ENCODE measurements around the gene HPSE2. TPM values are rescaled to one million over a fixed set of nuclear protein-coding genes. Genes with fewer than 3 reads are reported as not detected.

The HPSE2 gene
- total and polyA plus RNA-seq, 2 experiments from 2014 or later = not detected

DNA sequence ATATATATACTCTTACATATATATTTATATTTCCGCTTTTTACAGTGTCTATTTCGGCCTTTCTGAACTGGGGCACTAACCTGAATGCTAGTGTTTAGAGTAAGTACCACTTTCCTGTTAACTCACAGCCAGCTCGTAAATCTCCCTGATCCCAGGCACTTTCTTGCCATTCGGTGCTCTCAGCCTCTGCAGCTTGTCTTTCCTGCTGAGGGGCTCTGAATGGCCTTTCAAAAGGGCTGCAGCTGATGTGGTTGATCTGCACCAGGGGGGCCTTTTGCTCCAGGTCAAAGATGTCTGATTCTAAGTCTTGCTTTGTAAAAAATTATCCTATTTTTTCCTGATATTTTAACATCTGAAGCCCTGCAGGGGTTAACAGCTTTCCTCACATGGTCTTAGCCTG is 763.5 kb downstream of the HPSE2 start:
- no peak for TF ChIP-seq EZH2 (IDR thresholded peaks at IDR 0.05; ENCODE audit: insufficient read depth, poor library complexity, severe bottlenecking)
- TF ChIP-seq EZH2phosphoT487 (IDR thresholded peaks at IDR 0.05; ENCODE audit: insufficient read depth, low read depth) = no peak
- H3K9ac ChIP-seq = no peak overlapping the region
- no peak overlapping the region for H3K27ac ChIP-seq
- H3K9me2 ChIP-seq (ENCODE audit: insufficient read depth) = no peaks in the 10 kb centered on the region
- peaks cover 6% of the 10 kb centered on the region for H3K4me1 ChIP-seq (ENCODE audit: insufficient read depth)
- H4K20me1 ChIP-seq (ENCODE audit: insufficient read depth) = no peaks in the 10 kb centered on the region
- WGBS, 2 experiments (ENCODE audit: low coverage in 1 of 2, low lambda C conversion rate in 2 of 2, missing lambda C conversion rate in 2 of 2) = 86 to 87% methylated on average over 4 of the region's 4 CpGs
- in situ Hi-C loops (cut with MboI) = no loop called here
- H3K9me3 ChIP-seq (ENCODE audit: low read depth) = no peaks in the 10 kb centered on the region
- no peaks in the 10 kb centered on the region for H3F3A ChIP-seq (ENCODE audit: insufficient read depth)
- no peak overlapping the region for H2AFZ ChIP-seq
- H3K27me3 ChIP-seq (replicated peaks; ENCODE audit: insufficient read depth) = no peaks in the 10 kb centered on the region
- H3K79me2 ChIP-seq (ENCODE audit: insufficient read depth) = no peaks in the 10 kb centered on the region
- no peaks in the 10 kb centered on the region for H3K36me3 ChIP-seq (ENCODE audit: low read depth)
- no peak overlapping the region for H3K4me3 ChIP-seq
- no peak for DNase-seq
- no peak overlapping the region for H3K4me2 ChIP-seq (ENCODE audit: unreplicated experiment)

DNA sequence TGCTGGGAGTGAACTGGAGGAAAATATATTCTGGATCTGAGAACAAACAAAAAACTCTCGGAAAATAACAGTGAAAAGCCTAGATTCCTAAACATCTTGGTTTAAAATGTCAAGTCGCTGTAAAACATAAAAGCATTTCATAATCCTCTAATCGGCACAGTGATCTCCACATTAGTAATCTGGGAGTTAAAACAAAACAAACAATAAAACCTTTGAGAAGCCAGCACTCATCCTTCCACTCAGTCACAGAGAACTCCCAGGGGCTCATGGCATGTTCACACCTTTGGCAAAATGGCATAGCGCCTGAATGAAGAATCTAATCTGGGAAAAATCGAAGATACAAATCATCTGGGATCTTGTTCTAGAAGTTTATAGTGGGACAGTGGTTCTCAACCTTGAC is 764.8 kb downstream of the HPSE2 start:
- no peak for DNase-seq
- no peak for TF ChIP-seq EZH2 (IDR thresholded peaks at IDR 0.05; ENCODE audit: insufficient read depth, poor library complexity, severe bottlenecking)
- Histone ChIP-seq H3K4me3 (no peak overlapping the region), H3K79me2 (ENCODE audit: insufficient read depth) (no peaks in the 10 kb centered on the region), H3K4me1 (ENCODE audit: insufficient read depth) (peaks cover 6% of the 10 kb centered on the region), H3K27me3 (replicated peaks; ENCODE audit: insufficient read depth) (no peaks in the 10 kb centered on the region), H3K27ac (no peak overlapping the region), H3K9me3 (ENCODE audit: low read depth) (no peaks in the 10 kb centered on the region), H2AFZ (no peak overlapping the region), H3F3A (ENCODE audit: insufficient read depth) (no peaks in the 10 kb centered on the region), H4K20me1 (ENCODE audit: insufficient read depth) (no peaks in the 10 kb centered on the region), H3K4me2 (ENCODE audit: unreplicated experiment) (no peak overlapping the region), H3K36me3 (ENCODE audit: low read depth) (no peaks in the 10 kb centered on the region), H3K9me2 (ENCODE audit: insufficient read depth) (no peaks in the 10 kb centered on the region), H3K9ac (no peak overlapping the region)
- in situ Hi-C loops (cut with MboI) = no loop called here
- 62% methylated on average over 5 of the region's 5 CpGs for WGBS, 2 experiments (ENCODE audit: low coverage in 1 of 2, low lambda C conversion rate in 2 of 2, missing lambda C conversion rate in 2 of 2)

DNA sequence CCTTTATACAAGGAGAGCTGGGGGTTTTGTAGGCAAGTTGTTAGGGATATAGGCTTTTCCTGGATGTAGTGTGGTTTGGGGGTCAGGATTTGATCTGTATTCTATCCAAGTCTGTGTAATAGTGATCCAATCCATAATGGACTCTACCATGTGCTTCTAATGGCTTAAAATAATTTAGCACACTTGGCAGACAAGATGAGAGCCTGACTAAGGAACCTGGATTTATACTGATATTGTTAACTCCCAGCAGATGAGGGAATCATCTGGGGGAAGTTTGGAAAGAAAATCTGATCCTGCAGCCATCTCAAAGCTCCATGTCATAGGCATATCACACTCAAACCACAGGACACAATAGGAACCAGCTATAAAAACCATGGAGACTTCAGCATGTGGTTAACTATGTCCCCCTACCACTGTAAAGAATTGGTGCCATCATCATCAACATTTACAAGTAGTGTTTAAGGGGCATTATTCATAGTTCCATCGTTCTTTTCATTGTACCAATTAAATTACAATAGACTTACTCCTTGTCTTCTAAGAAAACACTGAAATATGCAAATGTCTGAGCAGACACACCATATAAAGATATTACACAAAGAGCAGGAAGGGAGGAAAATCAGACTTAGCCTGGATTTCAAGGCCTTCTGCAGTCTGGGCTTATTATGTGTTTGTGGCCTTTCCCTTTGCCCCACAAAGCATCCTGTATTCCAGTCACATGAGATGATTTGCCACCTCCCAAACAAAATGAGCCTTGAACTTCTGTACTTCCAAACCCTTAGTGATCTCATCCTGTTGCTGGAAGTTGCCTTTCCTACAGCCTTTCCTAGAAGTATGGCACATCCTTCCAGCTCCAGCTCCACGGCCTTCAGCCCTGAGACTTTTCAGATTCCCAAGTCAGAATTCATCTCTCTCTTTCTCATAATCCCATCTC is 766.4 kb downstream of the HPSE2 start:
- H3K27ac ChIP-seq = no peak overlapping the region
- no peaks in the 10 kb centered on the region for H3K27me3 ChIP-seq (replicated peaks; ENCODE audit: insufficient read depth)
- H3K4me2 ChIP-seq (ENCODE audit: unreplicated experiment) = no peak overlapping the region
- H3K9me3 ChIP-seq (ENCODE audit: low read depth) = no peaks in the 10 kb centered on the region
- no peak overlapping the region for H2AFZ ChIP-seq
- H4K20me1 ChIP-seq (ENCODE audit: insufficient read depth) = no peaks in the 10 kb centered on the region
- no peaks in the 10 kb centered on the region for H3K9me2 ChIP-seq (ENCODE audit: insufficient read depth)
- TF ChIP-seq EZH2phosphoT487 (IDR thresholded peaks at IDR 0.05; ENCODE audit: insufficient read depth, low read depth) (no peak), EZH2 (IDR thresholded peaks at IDR 0.05; ENCODE audit: insufficient read depth, poor library complexity, severe bottlenecking) (no peak)
- no peaks in the 10 kb centered on the region for H3K79me2 ChIP-seq (ENCODE audit: insufficient read depth)
- in situ Hi-C loops (cut with MboI) = loop anchor here (10.0 kb wide), 1 partner anchor 786 kb away; no protein-coding TSS in a partner anchor
- H3K4me1 ChIP-seq (ENCODE audit: insufficient read depth) = no peaks in the 10 kb centered on the region; the same call in 1 of the 2 replicates
- no peak for DNase-seq
- no peak overlapping the region for H3K9ac ChIP-seq
- H3K4me3 ChIP-seq = no peak overlapping the region
- no peaks in the 10 kb centered on the region for H3F3A ChIP-seq (ENCODE audit: insufficient read depth)
- 60 to 63% methylated on average over 2 of the region's 2 CpGs for WGBS, 2 experiments (ENCODE audit: low coverage in 1 of 2, low lambda C conversion rate in 2 of 2, missing lambda C conversion rate in 2 of 2)
- no peaks in the 10 kb centered on the region for H3K36me3 ChIP-seq (ENCODE audit: low read depth)

DNA sequence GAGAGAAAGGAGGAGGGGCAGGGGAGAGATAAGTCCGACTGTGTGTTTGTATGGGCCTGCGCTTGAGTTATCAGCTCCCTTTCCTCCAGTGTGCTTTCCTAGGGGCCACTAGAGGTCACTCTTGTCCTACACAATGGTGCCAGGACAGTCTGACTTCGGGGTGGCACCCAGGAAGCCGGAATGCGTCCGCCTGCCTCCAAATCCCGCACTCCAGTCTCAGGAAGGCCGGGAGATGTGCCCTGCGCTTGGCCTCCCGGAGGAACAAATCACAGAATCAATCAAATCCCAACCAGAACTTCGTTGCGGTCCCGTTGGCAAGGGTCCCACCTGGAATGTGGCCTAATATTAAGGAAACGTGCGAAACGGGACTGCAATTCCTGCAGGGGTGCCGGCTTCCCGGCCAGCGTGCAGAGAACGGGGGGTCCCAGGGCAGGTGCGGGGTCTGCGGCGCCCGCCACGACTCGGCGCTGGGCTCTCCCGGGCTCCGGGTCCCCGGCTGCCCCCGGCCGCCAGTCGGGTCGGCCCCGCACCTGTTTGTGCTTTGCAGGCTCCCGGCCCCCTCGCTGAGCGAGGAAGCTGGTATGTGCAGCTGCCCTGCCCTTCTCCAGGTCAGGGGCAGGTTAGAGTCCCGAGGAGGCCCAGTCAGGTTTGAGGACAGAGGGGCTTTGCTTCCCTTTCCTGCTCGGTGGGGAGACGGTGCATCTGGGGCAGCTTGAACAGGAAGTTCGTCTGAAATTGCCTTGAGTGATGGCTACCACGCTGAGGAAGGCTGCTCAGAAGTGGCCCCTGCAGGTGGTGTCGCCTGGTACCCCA is 767.9 kb downstream of the HPSE2 start:
- H3K9me3 ChIP-seq (ENCODE audit: low read depth) = no peaks in the 10 kb centered on the region
- DNase-seq = peak; percentile 91
- 11% methylated on average over 38 to 44 of the region's 44 CpGs for WGBS, 2 experiments (ENCODE audit: low coverage in 1 of 2, low lambda C conversion rate in 2 of 2, missing lambda C conversion rate in 2 of 2)
- H3K9ac ChIP-seq = peak overlapping the region; percentile 54
- H3K27ac ChIP-seq = no peak overlapping the region
- no peaks in the 10 kb centered on the region; the same call in 1 of the 2 replicates for H3K4me1 ChIP-seq (ENCODE audit: insufficient read depth)
- peak overlapping the region; percentile 72 for H3K4me3 ChIP-seq
- no peaks in the 10 kb centered on the region for H3K9me2 ChIP-seq (ENCODE audit: insufficient read depth)
- in situ Hi-C loops (cut with MboI) = loop anchor here (10.0 kb wide), 1 partner anchor 787 kb away; no protein-coding TSS in a partner anchor
- peak overlapping the region; percentile 91 for H2AFZ ChIP-seq
- no peaks in the 10 kb centered on the region for H3F3A ChIP-seq (ENCODE audit: insufficient read depth)
- H3K4me2 ChIP-seq (ENCODE audit: unreplicated experiment) = peak overlapping the region; percentile 86
- no peak for TF ChIP-seq EZH2phosphoT487 (IDR thresholded peaks at IDR 0.05; ENCODE audit: insufficient read depth, low read depth)
- no peak for TF ChIP-seq EZH2 (IDR thresholded peaks at IDR 0.05; ENCODE audit: insufficient read depth, poor library complexity, severe bottlenecking)
- H3K36me3 ChIP-seq (ENCODE audit: low read depth) = no peaks in the 10 kb centered on the region
- no peaks in the 10 kb centered on the region for H4K20me1 ChIP-seq (ENCODE audit: insufficient read depth)
- no peaks in the 10 kb centered on the region for H3K27me3 ChIP-seq (replicated peaks; ENCODE audit: insufficient read depth)
- no peaks in the 10 kb centered on the region for H3K79me2 ChIP-seq (ENCODE audit: insufficient read depth)

Data from GM23248 (cell line).